H1 (cell line): ENCODE results near the gene BSDC1. TPM values are rescaled to one million over a fixed set of nuclear protein-coding genes. Genes with fewer than 3 reads are reported as not detected.

Experiments used
- CTCF ChIA-PET: fragments of 300-600 bp; sonication (Branson Sonifier 250); formaldehyde crosslinking; loops from one replicate; lab custom pipeline; 2021; ENCODE audit not compliant: partially characterized antibody; lab: Charles Lee
- POLR2A ChIA-PET: fragments of 300-600 bp; sonication (Branson Sonifier 250); formaldehyde crosslinking; loops from one replicate; lab custom pipeline; 2021; ENCODE audit warnings: inconsistent platforms; ENCODE audit not compliant: partially characterized antibody; lab: Charles Lee
- DNase-seq, 2 experiments: peaks; one replicate each; pipeline versions ENCODE4 v3.0.0 to v3.0.0-alpha.2; 2010 to 2022; ENCODE audit warnings: low spot score in 2 of 2, low read depth in 1 of 2, mixed read lengths in 1 of 2
- FAIRE-seq: peaks from 2 replicates; lab custom pipeline; 2011; peaks lifted over from hg19 to GRCh38; lab: Jason Lieb, UNC
- H2AFZ ChIP-seq: 2 replicates; pipeline ENCODE4 v1.8.1; 2012; ENCODE audit warnings: low read length, inconsistent platforms
- H2AK5ac ChIP-seq: 2 replicates; pipeline ENCODE4 v1.6.1; 2013; ENCODE audit warnings: low read depth, low read length
- H2BK120ac ChIP-seq: replicated peaks from 2 replicates; pipeline ENCODE3; 2013; ENCODE audit warnings: low read depth, low read length, inconsistent platforms
- H2BK12ac ChIP-seq: 2 replicates; pipeline ENCODE4 v1.6.1; 2013; ENCODE audit warnings: low read depth, low read length
- H2BK15ac ChIP-seq: 2 replicates; pipeline ENCODE4 v1.6.1; 2013; ENCODE audit warnings: low read length
- H2BK20ac ChIP-seq: 2 replicates; pipeline ENCODE4 v1.6.1; 2013; ENCODE audit warnings: low read length
- H2BK5ac ChIP-seq: 2 replicates; pipeline ENCODE4 v1.6.1; 2013; ENCODE audit warnings: low read depth, low read length
- H3K14ac ChIP-seq: 2 replicates; pipeline ENCODE4 v1.6.1; 2013; ENCODE audit warnings: inconsistent platforms; ENCODE audit not compliant: insufficient read length
- H3K18ac ChIP-seq: 2 replicates; pipeline ENCODE4 v1.6.1; 2013; ENCODE audit warnings: low read length; ENCODE audit errors: extremely low read depth
- H3K23ac ChIP-seq: 2 replicates; pipeline ENCODE4 v1.6.1; 2013; ENCODE audit warnings: inconsistent platforms; ENCODE audit not compliant: insufficient read length
- H3K23me2 ChIP-seq: 2 replicates; pipeline ENCODE4 v1.6.1; 2013; ENCODE audit warnings: low read depth, low read length
- H3K27ac ChIP-seq: 2 replicates; pipeline ENCODE4 v1.6.1; 2011; ENCODE audit warnings: low read depth, low read length, inconsistent platforms
- H3K27me3 ChIP-seq, 4 experiments: replicated peaks in 1 of 4; 1 replicate in 1 of 4; 2 replicates in 3 of 4; pipeline versions ENCODE4 v1.6.1 to v1.8.1; 2011 to 2013; ENCODE audit warnings: low read length in 3 of 4, mild to moderate bottlenecking in 3 of 4, inconsistent platforms in 2 of 4, mixed read lengths in 2 of 4, moderate library complexity in 1 of 4; ENCODE audit not compliant: control insufficient read depth in 3 of 4, insufficient read depth in 3 of 4; ENCODE audit errors: extremely low read depth in 1 of 4
- H3K36me3 ChIP-seq, 4 experiments: 2 replicates each; pipeline versions ENCODE4 v1.6.1 to v1.8.1; 2011 to 2013; ENCODE audit warnings: mild to moderate bottlenecking in 4 of 4, low read length in 3 of 4, moderate library complexity in 2 of 4, control low read depth in 1 of 4, inconsistent platforms in 1 of 4; ENCODE audit not compliant: insufficient read depth in 4 of 4, control insufficient read depth in 2 of 4
- H3K4ac ChIP-seq: replicated peaks from 2 replicates; pipeline ENCODE3; 2013; ENCODE audit warnings: low read length, low read depth, mixed read lengths, inconsistent platforms; ENCODE audit not compliant: insufficient read length
- H3K4me1 ChIP-seq, 4 experiments: replicated peaks in 1 of 4; 1 replicate in 1 of 4; 2 replicates in 3 of 4; pipeline versions ENCODE4 v1.6.1 to v1.8.1; 2011 to 2013; ENCODE audit warnings: low read length in 3 of 4, inconsistent platforms in 2 of 4, mixed read lengths in 1 of 4; ENCODE audit not compliant: insufficient read depth in 4 of 4, control insufficient read depth in 3 of 4
- H3K4me2 ChIP-seq, 2 experiments: 2 replicates each; pipeline versions ENCODE4 v1.6.1 to v1.8.1; 2011 to 2013; ENCODE audit warnings: low read depth in 2 of 2, low read length in 2 of 2, control low read depth in 1 of 2, inconsistent platforms in 1 of 2, mild to moderate bottlenecking in 1 of 2; ENCODE audit not compliant: insufficient read depth in 1 of 2
- H3K4me3 ChIP-seq, 4 experiments: fragments of 200-600, 300-600 bp in 1 of 4; sonication (generic), shearing (Covaris generic), sonication (Bioruptor Twin) in 1 of 4; 2 replicates each; pipeline versions ENCODE4 v1.5.1 to v1.8.1; 2011 to 2016; ENCODE audit warnings: low read length in 4 of 4, low read depth in 3 of 4, control low read depth in 2 of 4, inconsistent platforms in 2 of 4, mild to moderate bottlenecking in 2 of 4, mixed read lengths in 1 of 4, moderate library complexity in 1 of 4; ENCODE audit not compliant: insufficient read depth in 2 of 4; ENCODE audit errors: extremely low read depth in 1 of 4
- H3K56ac ChIP-seq: replicated peaks from 2 replicates; pipeline ENCODE3; 2013; ENCODE audit warnings: low read depth, mild to moderate bottlenecking, mixed read lengths, low read length, inconsistent platforms; ENCODE audit not compliant: insufficient read length
- H3K79me1 ChIP-seq: 2 replicates; pipeline ENCODE4 v1.6.1; 2013; ENCODE audit warnings: low read depth, low read length, control low read depth
- H3K79me2 ChIP-seq, 2 experiments: 2 replicates each; pipeline versions ENCODE4 v1.6.1 to v1.8.1; 2012 to 2013; ENCODE audit warnings: low read length in 2 of 2, mild to moderate bottlenecking in 2 of 2, inconsistent platforms in 1 of 2; ENCODE audit not compliant: insufficient read depth in 2 of 2, control insufficient read depth in 1 of 2
- H3K9ac ChIP-seq, 4 experiments: replicated peaks in 1 of 4; 1 replicate in 1 of 4; 2 replicates in 3 of 4; pipeline versions ENCODE4 v1.6.1 to v1.8.1; 2011 to 2013; ENCODE audit warnings: low read depth in 3 of 4, low read length in 3 of 4, control low read depth in 2 of 4, mild to moderate bottlenecking in 2 of 4, moderate library complexity in 2 of 4, inconsistent platforms in 1 of 4; ENCODE audit errors: extremely low read depth in 1 of 4
- H3K9me3 ChIP-seq, 2 experiments: 2 replicates each; pipeline versions ENCODE4 v1.6.1 to v1.8.1; 2012 to 2013; ENCODE audit warnings: mild to moderate bottlenecking in 2 of 2, moderate library complexity in 2 of 2, control low read depth in 1 of 2, inconsistent platforms in 1 of 2, low read depth in 1 of 2, low read length in 1 of 2, mixed read lengths in 1 of 2; ENCODE audit not compliant: insufficient read depth in 2 of 2
- H4K20me1 ChIP-seq, 2 experiments: replicated peaks in 1 of 2; 2 replicates each; pipeline versions ENCODE3 to v1.8.1; 2011 to 2013; ENCODE audit warnings: inconsistent platforms in 2 of 2, low read length in 2 of 2, mild to moderate bottlenecking in 1 of 2; ENCODE audit not compliant: insufficient read depth in 2 of 2, control insufficient read depth in 1 of 2
- H4K5ac ChIP-seq: 2 replicates; pipeline ENCODE4 v1.6.1; 2013; ENCODE audit warnings: low read length, low read depth, mixed read lengths, inconsistent platforms; ENCODE audit not compliant: insufficient read length
- H4K8ac ChIP-seq: 2 replicates; pipeline ENCODE4 v1.8.0; 2013; ENCODE audit warnings: mild to moderate bottlenecking, moderate library complexity, low read length, inconsistent platforms; ENCODE audit not compliant: insufficient read depth; ENCODE audit errors: extremely low read depth
- H4K91ac ChIP-seq: replicated peaks from 2 replicates; pipeline ENCODE3; 2013; ENCODE audit warnings: low read length, mixed read lengths, inconsistent platforms; ENCODE audit not compliant: insufficient read length
- CBX8 ChIP-seq: fragments of 300-800, 300-1000 bp; sonication (generic); IDR thresholded peaks from 2 replicates; pipeline ENCODE4 v1.7.1; 2016; ENCODE audit warnings: low read depth, low read length, borderline replicate concordance
- CREB1 ChIP-seq: IDR thresholded peaks from 2 replicates; pipeline ENCODE4 v1.6.1; 2012; ENCODE audit warnings: inconsistent platforms
- CTBP2 ChIP-seq: IDR thresholded peaks from 2 replicates; pipeline ENCODE4 v1.7.0; 2011; ENCODE audit warnings: borderline replicate concordance, mild to moderate bottlenecking, moderate library complexity, mixed read lengths, low read length; ENCODE audit not compliant: insufficient read depth, insufficient read length
- JUN ChIP-seq: IDR thresholded peaks from 2 replicates; pipeline ENCODE4 v1.6.1; 2011; ENCODE audit warnings: low read depth, mild to moderate bottlenecking, improper control_type of control experiment, low read length
- JUND ChIP-seq: IDR thresholded peaks from 2 replicates; pipeline ENCODE4 v1.6.1; 2011; ENCODE audit warnings: mild to moderate bottlenecking, improper control_type of control experiment, low read length
- KDM4A ChIP-seq: IDR thresholded peaks from one replicate; pipeline ENCODE4 v1.7.1; 2012; ENCODE audit warnings: low read depth, mild to moderate bottlenecking, moderate library complexity, low read length, inconsistent platforms; ENCODE audit not compliant: severe bottlenecking
- KDM5A ChIP-seq: fragments of 200-600 bp; IDR thresholded peaks from 2 replicates; pipeline ENCODE4 v1.7.1; 2012; ENCODE audit warnings: mild to moderate bottlenecking, low read length, inconsistent platforms, mixed read lengths
- MAFK ChIP-seq: IDR thresholded peaks from 2 replicates; pipeline ENCODE4 v1.6.1; 2012; ENCODE audit warnings: low read depth, mild to moderate bottlenecking, improper control_type of control experiment, low read length
- RAD21 ChIP-seq, 2 experiments: IDR thresholded peaks in 1 of 2; conservative IDR thresholded peaks in 1 of 2; 2 replicates each; pipeline ENCODE4 v1.6.1; 2011; ENCODE audit warnings: low read depth in 2 of 2, low read length in 2 of 2, improper control_type of control experiment in 1 of 2, inconsistent platforms in 1 of 2, mild to moderate bottlenecking in 1 of 2, moderate library complexity in 1 of 2
- RBBP5 ChIP-seq: IDR thresholded peaks from 2 replicates; pipeline ENCODE4 v1.7.1; 2012; ENCODE audit warnings: low read depth, mild to moderate bottlenecking, inconsistent platforms, low read length, moderate library complexity, borderline replicate concordance
- SAP30 ChIP-seq: fragments of 300-600 bp; sonication (generic); IDR thresholded peaks from 2 replicates; pipeline ENCODE4 v1.7.1; 2012; ENCODE audit warnings: low read length, moderate library complexity, mild to moderate bottlenecking, inconsistent platforms; ENCODE audit not compliant: insufficient read depth, insufficient replicate concordance
- SIN3A ChIP-seq, 2 experiments: IDR thresholded peaks in 1 of 2; conservative IDR thresholded peaks in 1 of 2; 2 replicates each; pipeline ENCODE4 v1.6.1; 2011 to 2012; ENCODE audit warnings: low read length in 2 of 2, improper control_type of control experiment in 1 of 2, low read depth in 1 of 2, mild to moderate bottlenecking in 1 of 2
- WGBS, 2 experiments: shearing (Covaris generic) in 1 of 2; methylation state at CpG; one replicate each; pipeline versions ENCODE4 v1.1.6 to v1.1.7; 2013 to 2015; ENCODE audit warnings: low lambda C conversion rate in 2 of 2, mixed read lengths in 2 of 2, inconsistent platforms in 1 of 2, low coverage in 1 of 2, missing lambda C conversion rate in 1 of 2; ENCODE audit not compliant: insufficient replicate concordance in 2 of 2, insufficient coverage in 1 of 2, insufficient read length in 1 of 2; ENCODE audit errors: extremely low coverage in 1 of 2, missing lambda C conversion rate in 1 of 2; 5-methylcytosine and 5-hydroxymethylcytosine counted together
- polyA plus RNA-seq, 7 experiments: library from polyadenylated mRNA; depleted of rRNA in 3 of 7; stranded (reverse) in 5 of 7; unstranded in 2 of 7; fragments of >200 nt in 5 of 7; fragments of 200-250 nt in 2 of 7; gene quantifications; 1 replicate in 5 of 7; 2 replicates in 1 of 7; 4 replicates in 1 of 7; pipeline versions ENCODE4 v1.2.1 to v1.2.3, GENCODE V29; 2011 to 2013; ENCODE audit warnings: missing spikeins in 2 of 7, mixed read lengths in 2 of 7
- total RNA-seq: library from RNA; stranded (reverse); fragmentation: NEBNext Ultra II Directional; extraction: Animal tissue kit (Norgen Biotek cat#: 25700); gene quantifications from 2 replicates; pipeline ENCODE4 v1.2.1, GENCODE V29; 2021

The BSDC1 gene
- total and polyA plus RNA-seq, 2 of the 8 experiments (the other 6 are each of a cell fraction or from before 2014, with no cell fraction given) = 24.8 to 40.7 TPM

DNA sequence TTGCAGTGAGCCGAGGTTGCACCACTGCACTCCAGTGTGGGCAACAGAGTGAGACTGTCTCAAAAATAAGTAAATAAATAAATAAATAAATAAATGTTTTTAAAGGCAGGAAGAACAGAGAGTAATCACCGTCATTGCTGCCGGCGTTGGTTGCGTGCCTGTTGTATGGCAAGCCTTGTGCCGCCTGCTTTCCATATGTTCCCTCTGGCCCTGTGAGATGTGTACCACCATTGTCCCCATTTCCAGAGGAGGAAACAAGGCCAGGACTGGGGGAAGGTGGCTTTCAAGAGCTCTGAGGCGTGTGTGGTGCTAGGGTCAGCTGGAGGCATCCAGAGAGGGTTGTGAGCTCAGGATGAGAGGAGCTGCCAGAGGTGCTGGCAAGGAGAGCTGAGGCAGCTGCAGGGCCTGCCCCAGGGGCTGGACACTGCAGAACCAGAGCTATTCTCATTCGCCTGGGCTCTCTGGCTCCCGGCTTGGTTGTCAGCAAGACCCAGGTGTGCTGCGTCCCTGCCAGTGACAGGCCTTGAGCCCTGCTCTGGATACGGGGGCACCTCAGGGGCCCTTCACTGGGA, 53.0 kb downstream of the BSDC1 start:
- Histone ChIP-seq H2BK12ac (no peak overlapping the region), H3K4me2 (no peak overlapping the region), H3K4me3 (no peak overlapping the region), H3K27ac (no peak overlapping the region), H3K27me3 (peaks cover 0 to 7% (median 2%) of the 10 kb centered on the region in 4 experiments; a peak in 4 of 7 replicates), H3K36me3 (no peaks in the 10 kb centered on the region), H4K91ac (no peak overlapping the region), H2BK120ac (no peak overlapping the region), H2BK15ac (no peak overlapping the region), H3K4me1 (peaks cover 0 to 19% (median 14%) of the 10 kb centered on the region in 4 experiments; a peak in 6 of 7 replicates), H3K9ac (no peak overlapping the region), H3K9me3 (no peaks in the 10 kb centered on the region), H2AK5ac (0 out of 2 replicates have a peak overlapping the region, but pooled peaks have one; percentile 53), H3K23ac (no peak overlapping the region), H4K5ac (no peak overlapping the region), H3K23me2 (peaks cover 2% of the 10 kb centered on the region; the same call in 1 of the 2 replicates), H3K56ac (no peak overlapping the region), H2AFZ (no peak overlapping the region), H4K20me1 (no peaks in the 10 kb centered on the region), H2BK5ac (no peak overlapping the region), H3K79me1 (no peaks in the 10 kb centered on the region), H3K79me2 (no peaks in the 10 kb centered on the region), H2BK20ac (no peak overlapping the region), H3K14ac (no peak overlapping the region), H3K4ac (no peak overlapping the region), H3K18ac (peak overlapping the region; percentile 60; the same call in 1 of the 2 replicates), H4K8ac (peak overlapping the region; percentile 73; the same call in 1 of the 2 replicates)
- ChIA-PET CTCF (interaction anchor here (0.6 to 1.7 kb wide), 4 partner anchors 9 to 221 kb away, joined by 3 to 7 read pairs (median 4); no protein-coding TSS in a partner anchor), POLR2A (interaction anchor here (1.0 to 17.1 kb wide), 5 partner anchors 8 to 100 kb away, joined by 3 to 321 read pairs (median 7); partner anchors contain the start of genes FAM229A, MARCKSL1 and TSSK3)
- 87% methylated on average over 11 of the region's 11 CpGs; no CpG with 5 or more reads in 1 of the 2 experiments for WGBS, 2 experiments
- FAIRE-seq (no peak), DNase-seq (no peak)
- TF ChIP-seq RBBP5 (no peak), JUN (no peak), KDM4A (no peak), SIN3A (conservative IDR thresholded peaks at IDR 0.05 in 1 of 2, IDR thresholded peaks at IDR 0.05 in 1 of 2; ENCODE audit: low read depth in 1 of 2, low read length in 2 of 2) (no peak), JUND (no peak), CREB1 (no peak), CBX8 (no peak), MAFK (no peak), KDM5A (no peak), CTBP2 (no peak), SAP30 (no peak), RAD21 (IDR thresholded peaks at IDR 0.05 in 1 of 2, conservative IDR thresholded peaks at IDR 0.05 in 1 of 2; ENCODE audit: low read depth in 2 of 2, low read length in 2 of 2) (no peak)
